ENCODE data around the gene EXOC6B. TPM values are rescaled to one million over a fixed set of nuclear protein-coding genes. Genes with fewer than 3 reads are reported as not detected.

EXOC6B gene
- total RNA-seq, 1 experiment from 2014 or later, result 40.1 TPM

DNA sequence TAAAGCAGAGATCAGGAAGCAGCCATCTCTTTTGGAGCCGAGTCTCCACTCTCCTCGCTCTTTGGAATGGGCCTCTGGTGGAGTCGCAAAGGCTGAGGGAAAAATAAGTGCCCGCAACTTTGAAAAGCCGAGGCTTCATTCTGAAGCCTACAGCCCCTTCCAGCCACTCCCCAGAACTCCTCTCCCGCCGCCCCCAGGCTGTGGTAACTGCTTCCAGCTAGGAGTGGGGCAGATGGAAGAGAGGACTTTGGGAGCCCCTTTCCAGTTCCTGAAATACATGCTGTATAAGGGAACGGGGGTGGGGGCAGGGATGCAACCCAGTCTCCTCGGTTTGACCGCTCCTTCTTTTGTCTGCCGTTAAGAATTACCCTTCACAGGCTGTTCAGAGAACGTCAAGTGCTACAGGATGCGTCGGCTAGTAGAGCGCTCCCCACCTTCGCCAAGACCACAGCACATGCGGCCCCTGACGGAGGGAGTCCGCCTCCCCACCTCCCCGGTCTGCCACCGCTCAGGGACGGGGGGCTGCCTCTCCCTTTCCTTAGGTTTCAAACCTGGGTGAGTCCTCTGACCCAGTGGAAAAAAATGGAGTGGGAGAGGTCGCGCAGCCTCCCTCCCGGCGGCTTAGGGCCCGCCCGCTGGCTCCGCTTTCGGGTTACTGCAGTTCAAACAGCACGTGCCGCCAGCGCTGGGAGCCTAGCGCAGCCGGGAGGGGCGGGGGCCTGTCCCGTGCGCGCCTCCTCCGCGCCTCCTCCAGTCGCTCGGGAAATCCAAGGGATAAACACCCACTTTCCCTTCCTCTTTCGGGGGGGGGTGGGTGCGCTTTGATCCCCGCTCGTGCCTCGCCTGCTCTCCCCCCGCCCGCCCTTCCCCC is 683.0 kb downstream of the EXOC6B start:
- TF ChIP-seq, protein P1, sequence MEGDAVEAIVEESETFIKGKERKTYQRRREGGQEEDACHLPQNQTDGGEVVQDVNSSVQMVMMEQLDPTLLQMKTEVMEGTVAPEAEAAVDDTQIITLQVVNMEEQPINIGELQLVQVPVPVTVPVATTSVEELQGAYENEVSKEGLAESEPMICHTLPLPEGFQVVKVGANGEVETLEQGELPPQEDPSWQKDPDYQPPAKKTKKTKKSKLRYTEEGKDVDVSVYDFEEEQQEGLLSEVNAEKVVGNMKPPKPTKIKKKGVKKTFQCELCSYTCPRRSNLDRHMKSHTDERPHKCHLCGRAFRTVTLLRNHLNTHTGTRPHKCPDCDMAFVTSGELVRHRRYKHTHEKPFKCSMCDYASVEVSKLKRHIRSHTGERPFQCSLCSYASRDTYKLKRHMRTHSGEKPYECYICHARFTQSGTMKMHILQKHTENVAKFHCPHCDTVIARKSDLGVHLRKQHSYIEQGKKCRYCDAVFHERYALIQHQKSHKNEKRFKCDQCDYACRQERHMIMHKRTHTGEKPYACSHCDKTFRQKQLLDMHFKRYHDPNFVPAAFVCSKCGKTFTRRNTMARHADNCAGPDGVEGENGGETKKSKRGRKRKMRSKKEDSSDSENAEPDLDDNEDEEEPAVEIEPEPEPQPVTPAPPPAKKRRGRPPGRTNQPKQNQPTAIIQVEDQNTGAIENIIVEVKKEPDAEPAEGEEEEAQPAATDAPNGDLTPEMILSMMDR (conservative IDR thresholded peaks at IDR 0.05), result no peak
- Histone ChIP-seq H3K27ac (ENCODE audit: insufficient read length, low read depth, low read length) (no peak overlapping the region), H2AK5ac (ENCODE audit: insufficient read length, low read length) (no peak overlapping the region), H3K27me3 (ENCODE audit: insufficient read depth, low read length) (peaks cover 60% of the 10 kb centered on the region), H3K18ac (ENCODE audit: insufficient read length, low read depth, low read length) (no peak overlapping the region), H2BK12ac (ENCODE audit: insufficient read length, low read depth, low read length) (no peak overlapping the region), H3K14ac (ENCODE audit: insufficient read depth, low read length) (no peak overlapping the region), H3K9ac (ENCODE audit: extremely low read depth, insufficient read length, low read length) (no peak overlapping the region), H4K20me1 (ENCODE audit: control insufficient read depth, insufficient read depth, insufficient read length) (no peaks in the 10 kb centered on the region), H2BK15ac (ENCODE audit: low read depth, low read length) (no peak overlapping the region; the same call in 1 of the 2 replicates), H3K4ac (ENCODE audit: low read depth, low read length) (no peak overlapping the region), H4K91ac (ENCODE audit: insufficient read length, low read depth, low read length) (no peak overlapping the region), H2BK120ac (ENCODE audit: low read depth, low read length, poor library complexity, severe bottlenecking) (no peak overlapping the region), H3K56ac (ENCODE audit: insufficient read length, low read depth, low read length) (no peak overlapping the region), H2AFZ (ENCODE audit: low read length) (no peak overlapping the region), H4K8ac (replicated peaks; ENCODE audit: insufficient read length, low read depth, low read length) (no peak overlapping the region), H3K79me2 (ENCODE audit: insufficient read depth, low read length) (no peaks in the 10 kb centered on the region), H2BK5ac (ENCODE audit: insufficient read length, low read length) (no peak overlapping the region), H2BK20ac (ENCODE audit: low read depth, low read length, poor library complexity, severe bottlenecking) (no peak overlapping the region), H3K79me1 (ENCODE audit: insufficient read depth, low read depth, low read length, poor library complexity, severe bottlenecking) (no peaks in the 10 kb centered on the region), H3K4me2 (ENCODE audit: insufficient read depth, insufficient read length, low read length) (peak overlapping the region; percentile 8), H3K23ac (ENCODE audit: insufficient read length, low read depth, low read length) (no peak overlapping the region), H4K5ac (ENCODE audit: insufficient read length, low read depth, low read length) (no peak overlapping the region), H3K4me1 (ENCODE audit: insufficient read depth, low read length) (no peaks in the 10 kb centered on the region; the same call in 1 of the 2 replicates), H3T11ph (ENCODE audit: low read length) (no peak overlapping the region), H3K23me2 (ENCODE audit: insufficient read length, low read depth, low read length, poor library complexity, severe bottlenecking) (peaks cover 26% of the 10 kb centered on the region), H3K9me3 (ENCODE audit: control insufficient read depth, low read depth, low read length) (no peaks in the 10 kb centered on the region)
- Mint-ChIP-seq H3K4me3 (peak overlapping the region in 1 of 2 experiments; percentile 79; a peak in 4 of 5 replicates), H3K27me3 (ENCODE audit: low read depth) (peaks cover 95% of the 10 kb centered on the region), H3K9me3 (peaks cover 0 to 6% of the 10 kb centered on the region in 2 experiments; a peak in 3 of 5 replicates), H3K36me3 (ENCODE audit: insufficient read depth in 1 of 3, low read depth in 3 of 3) (no peaks in the 10 kb centered on the region), H3K4me1 (peaks cover 20 to 40% of the 10 kb centered on the region in 2 experiments), H3K27ac (no peak overlapping the region)
- WGBS (ENCODE audit: extremely low coverage, insufficient read length, low lambda C conversion rate), result no CpG with 5 or more reads among the region's 50 CpGs
- DNase-seq, result peak; percentile 66
